GM10266 (cell line): ENCODE results near the gene DVL3.

Source experiments
- DNase-seq: peaks from one replicate; pipeline ENCODE4 v3.0.0; 2012; ENCODE audit errors: extremely low spot score
- CTCF ChIP-seq: IDR thresholded peaks from 2 replicates; pipeline ENCODE4 v1.5.1; 2012; ENCODE audit warnings: mild to moderate bottlenecking, low read depth; ENCODE audit not compliant: control insufficient read depth, insufficient read depth; ENCODE audit errors: missing control alignments

DVL3 gene

GRCh38 chr3:184132945-184133344, 22.2 kb upstream of the DVL3 start:
- no peak for TF ChIP-seq CTCF
- no peak for DNase-seq

GRCh38 chr3:184133840-184134745, 21.1 kb upstream of the DVL3 start:
- TF ChIP-seq CTCF, result no peak
- DNase-seq, result peak; percentile 74

- no peak for DNase-seq
- TF ChIP-seq CTCF, result no peak
Measured at GRCh38 chr3:184134746-184135148, 20.4 kb upstream of the DVL3 start.

- DNase-seq, result peak; percentile 92
- peak; percentile 51 for TF ChIP-seq CTCF
Measured at GRCh38 chr3:184135149-184135910, 19.8 kb upstream of the DVL3 start, which contains the start of gene EIF2B5. Gene EIF2B5, plus strand, starts transcription at chr3:184135358. Its CDS starts 28 bp downstream, at chr3:184135386.

- no peak for TF ChIP-seq CTCF
- DNase-seq, result no peak
Measured at GRCh38 chr3:184135911-184136260, 19.3 kb upstream of the DVL3 start.

- no peak for DNase-seq
- no peak for TF ChIP-seq CTCF
Measured at GRCh38 chr3:184140436-184140835, 14.7 kb upstream of the DVL3 start.
